A549 (cell line): ENCODE data around the gene CALM3. TPM values are rescaled to one million over a fixed set of nuclear protein-coding genes. Genes with fewer than 3 reads are reported as not detected.

ENCODE experiments used
- ATAC-seq, 2 experiments: fragments of 200-7000 bp in 1 of 2; fragments of >200 bp in 1 of 2; cut with Nextera tagmentation in 1 of 2; cut with Tn5 transposase in 1 of 2; 3 replicates each; pipeline versions ENCODE4 v1.8.0 to v1.9.1; 2018 to 2020; ENCODE audit warnings: mild to moderate bottlenecking in 1 of 2, moderate library complexity in 1 of 2
- CTCF ChIA-PET: fragments of 300-600 bp; sonication (Branson Sonifier 250); formaldehyde crosslinking; extraction: SDS; loops from one replicate; lab custom pipeline; 2021; ENCODE audit warnings: antibody characterized with exemption, inconsistent platforms; lab: Yijun Ruan, JAX
- POLR2A ChIA-PET: fragments of 350-600 bp; formaldehyde crosslinking; extraction: SDS; loops from one replicate; lab custom pipeline; 2021; ENCODE audit warnings: antibody characterized with exemption, inconsistent platforms; lab: Yijun Ruan, JAX
- DNase-seq, 2 experiments: peaks; one replicate each; pipeline versions ENCODE4 v3.0.0 to v3.0.0-alpha.2; 2011 to 2016; ENCODE audit warnings: low read depth in 1 of 2, low spot score in 1 of 2
- FAIRE-seq: peaks from 2 replicates; lab custom pipeline; 2011; peaks lifted over from hg19 to GRCh38; lab: Jason Lieb, UNC
- H3K27ac ChIP-seq, 2 experiments: fragments of >200 bp; sonication (Bioruptor Twin); formaldehyde crosslinking; 3 replicates each; pipeline ENCODE4 v1.5.1; 2016 to 2017
- H3K4me1 ChIP-seq: fragments of >200 bp; sonication (Bioruptor Twin); formaldehyde crosslinking; 3 replicates; pipeline ENCODE4 v1.6.1; 2016
- H3K4me2 ChIP-seq: fragments of >200 bp; sonication (Bioruptor Twin); formaldehyde crosslinking; 3 replicates; pipeline ENCODE4 v1.6.1; 2016
- H3K4me3 ChIP-seq: fragments of >200 bp; sonication (Bioruptor Twin); formaldehyde crosslinking; 3 replicates; pipeline ENCODE4 v1.5.1; 2016
- H3K9me3 ChIP-seq: fragments of >200 bp; sonication (Bioruptor Twin); formaldehyde crosslinking; 3 replicates; pipeline ENCODE4 v1.6.1; 2016
- BCL3 ChIP-seq: fragments of >200 bp; sonication (Bioruptor Twin); formaldehyde crosslinking; IDR thresholded peaks from 3 replicates; pipeline ENCODE4 v1.6.1; 2016
- CEBPB ChIP-seq, 2 experiments: fragments of >200 bp in 1 of 2; sonication (Bioruptor Twin) in 1 of 2; formaldehyde crosslinking in 1 of 2; IDR thresholded peaks; 2 replicates each; pipeline ENCODE4 v1.6.1; 2012 to 2016
- EHMT2 ChIP-seq: fragments of 200-600 bp; sonication (generic); IDR thresholded peaks from 2 replicates; pipeline ENCODE4 v1.6.1; 2016; ENCODE audit warnings: antibody characterized with exemption, low read depth, mild to moderate bottlenecking, moderate library complexity
- HOXB5 ChIP-seq: fragments of 250-450 bp; sonication (Bioruptor Pico); IDR thresholded peaks from 2 replicates; pipeline ENCODE4 v1.5.0; 2020; ENCODE audit warnings: mild to moderate bottlenecking, moderate library complexity
- JUN ChIP-seq, 2 experiments: fragments of >200 bp; sonication (Bioruptor Twin); formaldehyde crosslinking; IDR thresholded peaks; 2 replicates in 1 of 2; 3 replicates in 1 of 2; pipeline ENCODE4 v1.6.1; 2016 to 2017
- KDM5A ChIP-seq: fragments of 200-600 bp; sonication (generic); IDR thresholded peaks from 2 replicates; pipeline ENCODE4 v1.6.1; 2016; ENCODE audit warnings: antibody characterized with exemption, mild to moderate bottlenecking
- MAFK ChIP-seq: fragments of 450-650 bp; IDR thresholded peaks from 2 replicates; pipeline ENCODE4 v1.6.1; 2014; ENCODE audit not compliant: partially characterized antibody
- MYC ChIP-seq: IDR thresholded peaks from 2 replicates; pipeline ENCODE4 v1.6.1; 2012; ENCODE audit warnings: mild to moderate bottlenecking, inconsistent platforms, low read length, improper control_type of control experiment, borderline replicate concordance
- PHF8 ChIP-seq: fragments of 200-600 bp; sonication (generic); IDR thresholded peaks from 2 replicates; pipeline ENCODE4 v1.6.1; 2016; ENCODE audit warnings: low read depth, mild to moderate bottlenecking, antibody characterized with exemption, moderate library complexity, borderline replicate concordance
- POLR2A ChIP-seq: IDR thresholded peaks from 2 replicates; pipeline ENCODE4 v1.6.1; 2012; ENCODE audit warnings: mild to moderate bottlenecking, low read length
- RFX5 ChIP-seq: fragments of 450-650 bp; IDR thresholded peaks from 2 replicates; pipeline ENCODE4 v1.7.1; 2014; ENCODE audit warnings: antibody characterized with exemption, mild to moderate bottlenecking, moderate library complexity
- SREBF2 ChIP-seq: fragments of 450-650 bp; IDR thresholded peaks from 2 replicates; pipeline ENCODE4 v1.6.1; 2014; ENCODE audit warnings: mild to moderate bottlenecking, moderate library complexity
- TFCP2L1 ChIP-seq: fragments of 250-450 bp; sonication (Bioruptor Pico); IDR thresholded peaks from 2 replicates; pipeline ENCODE4 v1.5.0; 2021; ENCODE audit warnings: mild to moderate bottlenecking
- TP53 ChIP-seq: fragments of 250-450 bp; sonication (Bioruptor Pico); IDR thresholded peaks from 2 replicates; pipeline ENCODE4 v1.5.0; 2021; ENCODE audit warnings: mild to moderate bottlenecking, moderate library complexity
- ZC3H11A ChIP-seq: fragments of 450-650 bp; IDR thresholded peaks from 2 replicates; pipeline ENCODE4 v1.6.1; 2014; ENCODE audit warnings: antibody characterized with exemption, mild to moderate bottlenecking
- ZFP36 ChIP-seq: fragments of 450-650 bp; IDR thresholded peaks from 2 replicates; pipeline ENCODE4 v1.6.1; 2014; ENCODE audit warnings: borderline replicate concordance; ENCODE audit not compliant: partially characterized antibody
- WGBS: methylation state at CpG from one replicate; pipeline ENCODE4 v1.1.6; 2017; ENCODE audit errors: missing lambda C conversion rate; 5-methylcytosine and 5-hydroxymethylcytosine counted together
- polyA minus RNA-seq: library from RNA; depleted of rRNA, polyadenylated mRNA; stranded (reverse); fragments of >200 nt; gene quantifications from 2 replicates; pipeline ENCODE4 v1.2.3, GENCODE V29; 2011; rRNA and poly(A)+ RNA removed
- polyA plus RNA-seq, 4 experiments: library from polyadenylated mRNA; depleted of rRNA in 3 of 4; stranded (reverse); fragments of >200 nt; fragmentation: RNase III in 1 of 4; extraction: RNeasy Plus Mini Kit Qiagen cat#74134 plus additional on column Dnase treatment in 1 of 4; gene quantifications; 2 replicates in 3 of 4; 3 replicates in 1 of 4; pipeline ENCODE4 v1.2.3, GENCODE V29; 2011 to 2017
- TF ChIP-seq, protein P1 (sequence below): IDR thresholded peaks from 2 replicates; pipeline ENCODE4 v1.6.1; 2012

The CALM3 gene
- polyA plus RNA-seq (2011; rRNA removed) (321 and 548 TPM in 2 replicates), polyA plus RNA-seq (2017; fragmentation: RNase III; extraction: RNeasy Plus Mini Kit Qiagen cat#74134 plus additional on column Dnase treatment) (303 to 327 TPM (median 313 TPM) in 3 replicates), polyA minus RNA-seq (142 and 171 TPM in 2 replicates)
- 348 and 411 TPM in 2 replicates for polyA plus RNA-seq (2012; cell fraction: cytosol; rRNA removed)
- polyA plus RNA-seq (2012; cell fraction: nucleus; rRNA removed) = 212 and 267 TPM in 2 replicates

GRCh38 chr19:46601318-46602224 lies at the start of gene CALM3:
Gene CALM3 (plus strand): TSS chr19:46601330. CDS start chr19:46601435, 105 bp downstream.
- DNase-seq = no peak
- CTCF ChIA-PET = interaction anchor here (0.8 to 34.1 kb wide), 8 partner anchors 12 to 185 kb away, joined by 3 to 737 read pairs (median 8); partner anchors contain the start of genes DACT3, GNG8 and PTGIR
- Histone ChIP-seq H3K4me1 (peaks cover 23% of the 10 kb centered on the region), H3K4me2 (peak within 1 kb of the TSS; percentile 95), H3K4me3 (peak within 1 kb of the TSS; percentile 94), H3K9me3 (peaks cover 12% of the 10 kb centered on the region), H3K27ac (peak within 1 kb of the TSS; percentile 96 to 97)
- under 1% methylated on average over 27 of the region's 51 CpGs for WGBS
- POLR2A ChIA-PET = interaction anchor here (0.8 to 3.7 kb wide), 9 partner anchors 10 to 152 kb away, joined by 3 to 29 read pairs (median 9); partner anchors contain the start of gene DACT3
- ATAC-seq = peak in 1 of 2 experiments; percentile 7; a peak in 1 of 6 replicates
- TF ChIP-seq POLR2A = peak; percentile 92
- TF ChIP-seq BCL3 = peak; percentile 71; the same call in 1 of the 3 replicates
- TF ChIP-seq PHF8 = peak; percentile 94
- 0 out of 2 replicates have a peak, but pooled peaks have one; percentile 48 for TF ChIP-seq TFCP2L1 (CRISPR knock-in tag)
- TF ChIP-seq CEBPB (IDR thresholded peaks at IDR 0.05) = no peak
- no peak for FAIRE-seq

GRCh38 chr19:46552891-46553290 lies 48.2 kb upstream of the CALM3 start:
- Histone ChIP-seq H3K4me1 (no peaks in the 10 kb centered on the region), H3K4me2 (no peak overlapping the region), H3K4me3 (no peak overlapping the region), H3K9me3 (peaks cover 51% of the 10 kb centered on the region), H3K27ac (no peak overlapping the region)
- DNase-seq (no peak), FAIRE-seq (peak; percentile 39), ATAC-seq (no peak)
- ChIA-PET POLR2A (no interaction called here), CTCF (interaction anchor here (2.9 to 43.4 kb wide), 2 partner anchors 10 to 34 kb away, joined by 17 to 1052 read pairs; no protein-coding TSS in a partner anchor)
- no peak for TF ChIP-seq ZC3H11A
- TF ChIP-seq SREBF2 = no peak
- 31% methylated on average over 1 of the region's 1 CpG for whole genome bisulfite sequencing

GRCh38 chr19:46554161-46554560 lies 47.0 kb upstream of the CALM3 start:
- no peak for TF ChIP-seq EHMT2
- TF ChIP-seq TP53 (CRISPR knock-in tag) = no peak
- no peak for TF ChIP-seq KDM5A
- TF ChIP-seq HOXB5 (CRISPR knock-in tag) = no peak
- no peak for TF ChIP-seq MYC
- TF ChIP-seq MAFK = no peak
- no peak for TF ChIP-seq ZFP36
- TF ChIP-seq JUN (IDR thresholded peaks at IDR 0.05) = no peak
- TF ChIP-seq, protein P1, sequence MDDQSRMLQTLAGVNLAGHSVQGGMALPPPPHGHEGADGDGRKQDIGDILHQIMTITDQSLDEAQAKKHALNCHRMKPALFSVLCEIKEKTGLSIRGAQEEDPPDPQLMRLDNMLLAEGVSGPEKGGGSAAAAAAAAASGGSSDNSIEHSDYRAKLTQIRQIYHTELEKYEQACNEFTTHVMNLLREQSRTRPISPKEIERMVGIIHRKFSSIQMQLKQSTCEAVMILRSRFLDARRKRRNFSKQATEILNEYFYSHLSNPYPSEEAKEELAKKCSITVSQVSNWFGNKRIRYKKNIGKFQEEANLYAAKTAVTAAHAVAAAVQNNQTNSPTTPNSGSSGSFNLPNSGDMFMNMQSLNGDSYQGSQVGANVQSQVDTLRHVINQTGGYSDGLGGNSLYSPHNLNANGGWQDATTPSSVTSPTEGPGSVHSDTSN = no peak
- TF ChIP-seq RFX5 = no peak
- whole genome bisulfite sequencing = 81% methylated on average over 1 of the region's 1 CpG
- Histone ChIP-seq H3K9me3 (peaks cover 46% of the 10 kb centered on the region), H3K4me3 (no peak overlapping the region), H3K4me1 (no peaks in the 10 kb centered on the region), H3K27ac (no peak overlapping the region), H3K4me2 (no peak overlapping the region)
- DNase-seq (no peak), ATAC-seq (no peak), FAIRE-seq (no peak)
- POLR2A ChIA-PET = no interaction called here
- CTCF ChIA-PET = interaction anchor here (1.1 to 43.4 kb wide), 5 partner anchors 11 to 46 kb away, joined by 3 to 1052 read pairs (median 5); no protein-coding TSS in a partner anchor
